ENCODE measurements around the gene GPC6. TPM values are rescaled to one million over a fixed set of nuclear protein-coding genes. Genes with fewer than 3 reads are reported as not detected.

Gene GPC6
- total RNA-seq, 1 experiment from 2014 or later = 0.22 TPM

- no peaks in the 10 kb centered on the region for H3K4me1 ChIP-seq (ENCODE audit: control insufficient read depth in 1 of 2, insufficient read depth in 2 of 2, low read length in 2 of 2)
- ChIA-PET CTCF (no interaction called here), RAD21 (ENCODE audit: low non-redundant PET in 1 of 2, low total read pairs in 2 of 2, uncharacterized antibody in 2 of 2, unreplicated experiment in 2 of 2) (no interaction called here), POLR2A (no interaction called here)
- peaks cover 13 to 20% of the 10 kb centered on the region in 2 experiments; a peak in 2 of 4 replicates for H3K9me3 ChIP-seq (ENCODE audit: control insufficient read depth in 1 of 2, insufficient read depth in 1 of 2, low read depth in 1 of 2, low read length in 2 of 2)
- no peak overlapping the region for H3K4me2 ChIP-seq (ENCODE audit: low read length)
- H3K4me3 ChIP-seq (replicated peaks in 1 of 2; ENCODE audit: low read depth in 1 of 2, low read length in 2 of 2) = no peak overlapping the region
- ATAC-seq (no peak), DNase-seq (ENCODE audit: low read depth, low spot score) (no peak)
- H3K9me2 ChIP-seq (ENCODE audit: insufficient read depth) = no peaks in the 10 kb centered on the region
- intact Hi-C loops (cut with micrococcal nuclease) = no loop called here
- H3K36me3 ChIP-seq (ENCODE audit: control insufficient read depth in 1 of 2, insufficient read depth in 2 of 2, low read length in 2 of 2) = no peaks in the 10 kb centered on the region
- no peaks in the 10 kb centered on the region for H4K20me1 ChIP-seq (ENCODE audit: insufficient read depth)
- H3K27ac ChIP-seq (ENCODE audit: low read depth, low read length) = no peak overlapping the region
- no peaks in the 10 kb centered on the region for H3K79me2 ChIP-seq (ENCODE audit: insufficient read depth, low read length)
- H3K27me3 ChIP-seq (ENCODE audit: insufficient read depth, low read length) = no peaks in the 10 kb centered on the region
- no peak overlapping the region for H3K9ac ChIP-seq (ENCODE audit: low read length)
- H2AFZ ChIP-seq (ENCODE audit: low read depth, low read length, poor library complexity, severe bottlenecking) = no peak overlapping the region
- TF ChIP-seq YY1 (IDR thresholded peaks at IDR 0.05; ENCODE audit: extremely low read depth, insufficient replicate concordance, low read depth, low read length) (no peak), ZNF274 (IDR thresholded peaks at IDR 0.05; ENCODE audit: low read depth, low read length) (no peak), RAD21 (IDR thresholded peaks at IDR 0.05; ENCODE audit: low read depth) (no peak), EZH2phosphoT487 (IDR thresholded peaks at IDR 0.05; ENCODE audit: borderline replicate concordance) (no peak), EGR1 (IDR thresholded peaks at IDR 0.05; ENCODE audit: low read depth) (no peak), CTCF (IDR thresholded peaks at IDR 0.05 in 2 of 3, conservative IDR thresholded peaks at IDR 0.05 in 1 of 3; ENCODE audit: borderline replicate concordance in 1 of 3, insufficient read depth in 1 of 3, low read depth in 2 of 3, low read length in 2 of 3) (no peak), ATF3 (IDR thresholded peaks at IDR 0.05) (no peak), JUND (IDR thresholded peaks at IDR 0.05) (no peak), POLR2A (IDR thresholded peaks at IDR 0.05; ENCODE audit: borderline replicate concordance, extremely low read depth, insufficient read depth, insufficient read length) (no peak), ZFX (IDR thresholded peaks at IDR 0.05) (no peak), POLR2AphosphoS5 (IDR thresholded peaks at IDR 0.05; ENCODE audit: low read depth, low read length) (no peak)
- no TSS peak for BruUV-seq (replicated peaks)
Measured at GRCh38 chr13:93769101-93769500, 542.5 kb downstream of the GPC6 start.
